NAMALWA (cell line): ENCODE measurements around the gene MANSC4.
A peak's percentile ranks its signal among the peaks of the same experiment; 100 is the strongest.

ENCODE experiments used
- DNase-seq: peaks from one replicate; pipeline ENCODE4 v3.0.0-alpha.2; 2015; ENCODE audit warnings: low spot score

Gene MANSC4

DNA sequence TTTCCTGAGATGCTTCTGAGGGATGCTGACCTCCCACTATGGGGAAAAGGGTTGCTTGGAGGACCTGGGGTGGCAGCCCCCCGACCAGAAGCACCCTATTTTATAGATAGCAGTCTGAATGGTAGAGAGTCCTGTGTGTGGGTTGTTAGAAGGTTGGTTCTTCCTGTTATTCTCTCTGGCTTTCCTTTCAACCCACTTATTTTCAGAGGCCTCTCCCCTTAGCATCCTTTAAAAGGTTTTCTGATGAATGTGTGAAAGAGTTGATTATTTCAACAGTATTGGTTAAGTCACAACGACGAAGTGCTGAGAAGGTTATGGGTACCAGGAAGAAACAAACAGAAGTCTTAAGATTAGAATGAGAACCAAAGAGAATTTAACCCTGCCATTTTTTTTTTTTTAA is 20.8 kb upstream of the MANSC4 start:
- DNase-seq: no peak

DNA sequence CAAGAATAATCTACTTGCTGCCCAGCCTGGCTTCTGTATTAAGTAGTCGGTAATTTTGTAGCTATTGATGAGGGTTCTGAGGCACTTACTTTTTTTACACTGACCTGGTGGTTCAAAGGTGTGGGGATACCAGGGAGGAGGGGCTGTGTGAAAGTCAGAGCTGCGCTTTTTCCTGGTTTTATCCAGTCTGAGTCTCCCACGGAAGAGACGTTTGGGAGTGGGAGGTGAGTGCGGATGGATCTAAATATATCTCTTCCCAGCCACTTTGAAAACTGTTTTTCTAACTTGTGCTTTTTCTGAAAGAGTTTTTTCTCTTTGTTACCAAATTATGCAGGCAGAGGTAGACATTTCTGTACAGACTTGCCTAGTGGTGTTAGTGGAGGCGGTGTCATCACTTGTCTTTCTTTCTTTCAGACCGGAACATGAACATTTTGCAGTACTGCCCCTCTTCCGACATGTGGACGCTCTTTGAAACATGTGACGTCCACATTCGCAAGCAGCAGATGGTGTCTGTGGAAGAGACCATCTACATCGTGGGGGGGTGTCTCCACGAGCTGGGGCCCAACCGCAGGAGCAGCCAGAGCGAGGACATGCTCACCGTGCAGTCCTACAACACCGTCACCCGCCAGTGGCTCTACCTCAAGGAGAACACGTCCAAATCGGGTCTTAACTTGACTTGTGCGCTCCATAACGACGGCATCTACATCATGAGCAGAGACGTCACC is 17.4 kb upstream of the MANSC4 start:
- DNase-seq: no peak

DNA sequence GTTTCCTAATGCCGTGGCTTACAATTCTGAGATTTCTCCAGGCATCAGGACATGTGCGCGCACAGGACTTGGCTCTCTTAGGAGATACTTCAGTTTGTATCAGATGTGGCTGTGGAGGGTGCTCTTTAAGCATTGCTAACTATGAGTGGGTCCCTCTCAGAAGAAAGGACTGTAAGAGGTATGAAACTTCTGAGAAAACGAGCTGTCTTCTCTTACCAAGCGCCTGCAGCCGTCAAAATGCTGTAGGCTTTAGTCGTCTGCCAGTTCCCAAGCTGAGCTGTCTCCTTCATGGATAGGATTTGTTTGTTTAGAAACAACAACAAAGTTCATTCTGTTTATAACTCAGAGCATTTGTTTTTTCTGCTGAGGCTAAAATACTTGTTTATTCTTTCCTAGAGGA is 16.1 kb upstream of the MANSC4 start:
- DNase-seq: no peak

DNA sequence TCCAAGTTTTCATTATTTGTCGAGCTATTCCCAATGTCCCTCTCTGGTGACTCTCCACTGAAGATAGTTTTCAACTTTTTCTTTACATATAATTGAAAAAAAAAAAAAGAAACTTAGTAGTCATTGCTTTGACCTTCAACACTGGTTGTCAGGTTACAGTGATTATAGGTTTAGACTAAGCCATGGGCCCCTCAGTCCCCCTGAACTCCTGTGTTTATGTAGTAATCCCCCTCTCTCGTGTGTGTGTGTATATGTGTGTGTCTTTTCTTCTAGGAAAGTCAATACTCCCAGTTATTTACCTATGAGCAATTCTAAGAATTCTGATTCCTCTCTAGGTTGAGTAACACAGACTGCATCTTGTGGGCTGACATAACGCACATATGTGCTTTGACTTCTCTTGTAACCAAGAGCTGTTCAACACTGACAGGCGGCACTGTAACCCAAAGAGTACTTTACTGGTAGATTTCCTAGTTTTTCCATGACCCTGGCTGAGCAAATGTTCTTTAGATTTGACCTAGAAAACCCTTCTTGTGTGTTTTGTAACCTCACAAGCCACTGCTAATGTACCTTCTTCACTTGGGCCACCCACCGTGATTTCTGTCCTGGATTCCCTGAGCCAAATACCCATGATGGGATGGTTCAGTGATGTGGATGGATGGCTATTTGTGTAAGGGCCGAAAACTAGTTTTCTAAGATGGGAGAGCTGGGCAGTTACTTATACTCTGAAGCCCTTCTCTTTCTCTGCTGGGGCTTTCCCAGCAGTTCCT is 15.0 kb upstream of the MANSC4 start:
- no peak for DNase-seq

DNA sequence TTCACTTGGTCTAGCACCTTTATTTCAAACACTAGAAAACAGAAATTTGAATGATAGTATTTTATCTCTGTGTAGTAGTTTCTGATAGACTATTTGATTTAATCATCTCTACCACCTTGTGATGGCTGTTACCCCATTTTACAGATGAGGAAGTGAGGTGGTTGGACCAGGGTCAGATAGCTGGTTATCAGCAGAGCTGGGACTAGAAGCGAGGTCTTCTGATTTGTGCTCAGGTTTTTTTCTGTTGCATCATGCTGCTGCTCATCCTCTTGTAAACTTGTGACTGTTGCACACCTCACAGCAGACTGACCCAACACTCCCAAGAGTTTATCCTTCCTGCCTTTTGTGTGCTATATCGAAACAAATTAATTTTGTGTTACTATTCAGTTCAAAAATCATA is 10.1 kb upstream of the MANSC4 start:
- DNase-seq: no peak

DNA sequence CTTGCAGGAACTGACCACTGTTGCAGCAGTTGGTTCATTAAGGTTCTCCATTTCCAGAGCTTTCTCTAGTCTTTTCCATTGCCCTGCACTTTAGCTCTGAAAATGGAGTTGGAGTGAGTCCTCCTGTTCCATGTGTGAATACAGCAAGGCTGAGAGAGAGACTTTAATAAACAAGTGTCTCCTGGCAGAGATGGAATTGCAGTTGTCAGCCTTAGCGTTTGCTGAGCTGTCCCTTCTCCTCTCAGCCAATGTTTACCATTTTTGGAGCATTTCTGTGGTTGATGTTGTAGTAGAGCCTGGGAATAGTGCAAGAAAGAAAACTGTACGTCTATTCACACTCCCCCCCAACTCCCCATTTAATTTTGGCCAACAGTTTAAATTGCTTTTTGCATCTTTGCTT is 7.5 kb upstream of the MANSC4 start:
- DNase-seq: no peak

DNA sequence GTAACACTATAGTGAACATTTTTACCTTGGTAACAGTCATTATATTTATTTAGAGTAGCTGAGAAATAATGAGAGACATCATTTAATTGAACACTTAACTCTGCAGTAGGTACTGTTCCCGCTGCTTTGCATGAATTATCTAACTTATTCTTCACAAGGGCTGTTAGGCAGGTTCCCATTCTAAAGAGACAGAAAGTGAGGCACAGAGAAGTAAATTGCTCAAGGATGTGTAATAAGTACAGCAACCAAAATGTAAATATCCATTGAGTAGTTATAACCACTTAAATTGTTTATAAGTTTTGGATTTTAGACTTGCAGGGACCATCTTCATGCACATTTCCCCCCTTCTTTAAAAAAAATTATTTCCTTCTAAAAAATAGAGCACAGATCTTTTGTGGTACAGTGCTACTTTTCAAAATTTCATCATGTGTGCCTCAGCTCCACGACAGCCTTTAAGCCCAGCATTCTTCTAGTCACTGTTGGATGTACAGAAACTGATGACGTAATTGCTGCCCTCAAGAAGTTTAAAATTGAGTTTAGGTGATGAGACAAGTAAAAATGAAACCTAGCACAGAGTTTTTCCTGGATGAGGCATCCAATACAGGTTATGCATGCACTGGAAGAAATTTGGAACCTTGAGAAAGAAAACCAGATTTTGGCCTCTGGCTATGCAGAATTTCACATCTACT is 6.0 kb upstream of the MANSC4 start:
- DNase-seq: no peak

DNA sequence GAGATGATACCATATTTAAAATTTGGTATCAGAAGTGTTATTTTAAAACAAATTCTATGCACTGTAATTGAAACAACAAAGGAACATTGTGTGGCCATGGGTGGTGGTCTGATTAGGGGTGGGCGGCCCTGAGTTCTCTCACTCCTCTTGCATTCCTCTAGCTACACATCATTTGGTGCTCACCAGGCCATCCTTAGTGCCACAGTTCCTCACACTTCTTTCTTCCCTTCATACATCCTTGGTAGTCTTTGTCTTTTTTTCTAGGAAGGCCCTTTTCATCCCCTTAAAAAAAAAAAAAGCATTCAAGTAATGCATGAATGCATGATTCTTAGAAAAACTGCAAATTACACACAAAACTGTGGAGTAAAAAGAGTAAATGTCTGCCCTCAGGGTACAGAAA is 2.4 kb upstream of the MANSC4 start:
- DNase-seq: no peak

DNA sequence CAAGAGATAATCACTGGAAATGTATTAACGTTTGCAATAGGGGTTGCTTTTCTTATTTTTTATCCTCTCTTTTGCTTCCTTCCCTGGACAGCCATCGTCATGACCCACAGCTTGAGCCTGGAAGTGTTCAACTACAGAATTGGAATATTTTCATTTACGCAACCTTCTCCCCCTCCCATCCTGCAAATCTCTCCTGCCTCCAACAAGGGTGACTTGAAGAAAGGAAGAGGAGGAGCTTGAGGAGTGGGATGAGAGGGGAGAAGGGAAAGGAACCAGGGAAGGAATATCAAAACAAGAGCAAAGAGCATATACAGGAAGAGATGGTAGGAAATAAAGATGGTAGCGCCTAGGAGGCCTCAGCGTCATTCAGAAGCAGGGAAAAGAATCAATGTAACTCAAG is 1.6 kb upstream of the MANSC4 start:
- no peak for DNase-seq

DNA sequence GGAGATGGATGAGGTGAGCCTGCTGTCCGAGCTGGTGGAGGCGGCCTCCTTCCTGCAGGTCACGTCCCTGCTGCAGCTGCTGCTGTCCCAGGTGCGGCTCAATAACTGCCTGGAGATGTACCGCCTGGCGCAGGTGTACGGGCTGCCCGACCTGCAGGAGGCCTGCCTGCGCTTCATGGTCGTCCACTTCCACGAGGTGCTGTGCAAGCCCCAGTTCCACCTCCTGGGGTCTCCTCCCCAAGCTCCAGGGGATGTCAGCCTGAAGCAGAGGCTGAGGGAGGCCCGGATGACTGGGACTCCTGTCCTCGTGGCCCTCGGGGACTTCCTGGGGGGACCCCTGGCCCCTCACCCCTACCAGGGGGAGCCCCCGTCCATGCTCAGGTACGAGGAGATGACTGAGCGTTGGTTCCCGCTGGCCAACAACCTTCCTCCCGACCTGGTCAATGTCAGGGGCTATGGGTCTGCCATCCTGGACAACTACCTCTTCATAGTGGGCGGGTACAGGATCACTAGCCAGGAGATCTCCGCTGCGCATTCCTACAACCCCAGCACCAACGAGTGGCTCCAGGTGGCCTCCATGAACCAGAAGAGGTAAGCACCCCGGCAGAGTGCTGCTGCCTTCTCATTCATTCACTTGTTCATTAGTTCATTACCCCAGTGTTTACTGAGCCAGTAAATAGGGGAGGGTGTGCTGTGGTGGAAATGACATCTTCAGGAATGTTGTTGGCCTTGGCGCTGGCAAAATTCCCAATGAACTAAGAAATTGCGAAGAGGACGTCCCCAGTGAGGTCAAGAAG is 774 bp upstream of the MANSC4 start:
- DNase-seq: peak; percentile 49

DNA sequence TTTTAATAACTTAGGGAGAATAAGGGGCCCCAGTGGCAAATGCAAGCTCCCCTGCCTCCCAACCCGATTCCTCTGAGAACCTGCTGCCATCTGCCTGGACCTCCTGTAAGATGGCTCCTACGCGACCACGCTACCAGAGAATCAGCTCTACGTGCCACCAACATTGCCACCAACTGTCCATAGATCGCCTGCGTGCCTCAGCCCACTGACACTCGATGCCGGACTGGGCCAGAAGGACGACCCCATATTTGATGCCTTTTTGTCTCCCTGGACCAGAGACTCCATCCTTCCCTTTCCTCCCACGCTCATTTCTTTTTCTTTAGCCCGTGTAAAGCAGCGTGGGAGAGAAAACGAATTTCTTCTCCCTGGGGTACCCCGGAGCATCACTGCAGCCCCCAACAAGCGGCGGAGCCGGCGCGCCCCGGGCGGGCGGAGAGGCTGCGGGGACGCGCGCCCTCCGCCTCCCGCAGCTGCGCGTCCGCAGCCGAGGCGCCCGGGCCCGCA is 568 bp downstream of the MANSC4 start:
- peak; percentile 55 for DNase-seq

DNA sequence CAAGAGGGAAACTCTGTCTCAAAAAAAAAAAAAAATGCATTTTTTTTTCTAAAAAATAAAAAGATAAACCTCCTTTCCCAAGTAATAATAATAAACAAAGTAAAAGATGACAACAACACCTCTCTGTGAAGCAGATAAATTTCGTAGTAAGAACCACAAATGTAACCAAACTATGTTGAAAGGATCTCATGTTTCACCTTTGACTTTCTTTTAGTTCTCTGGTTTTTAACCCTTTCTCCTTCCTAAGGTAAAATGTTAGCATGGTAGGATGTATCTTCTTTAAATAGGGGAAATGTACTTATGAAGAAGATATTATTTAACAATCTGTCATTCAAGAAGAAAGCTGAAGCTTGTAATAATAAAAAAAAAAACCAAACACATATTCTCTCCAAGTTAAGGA is 1.8 kb downstream of the MANSC4 start:
- no peak for DNase-seq

DNA sequence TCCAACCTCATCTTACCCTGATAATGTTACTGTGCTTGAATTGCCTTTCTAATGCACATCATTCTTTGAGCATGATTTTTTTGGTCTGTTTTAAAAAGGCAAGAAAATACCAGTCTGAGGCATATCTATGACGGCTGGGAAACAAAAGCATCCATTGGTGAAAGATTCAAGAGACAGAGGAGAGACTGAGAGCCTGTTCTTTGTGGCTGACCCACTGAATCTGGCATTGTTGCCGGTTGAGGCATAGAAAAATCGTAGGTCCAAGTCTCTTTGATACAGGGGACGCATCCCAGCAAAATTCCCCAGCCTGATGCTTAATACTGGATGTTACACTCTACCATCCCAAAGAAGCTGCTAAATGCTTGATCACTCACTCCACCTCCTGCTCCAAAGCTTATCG is 2.9 kb downstream of the MANSC4 start:
- DNase-seq: no peak

DNA sequence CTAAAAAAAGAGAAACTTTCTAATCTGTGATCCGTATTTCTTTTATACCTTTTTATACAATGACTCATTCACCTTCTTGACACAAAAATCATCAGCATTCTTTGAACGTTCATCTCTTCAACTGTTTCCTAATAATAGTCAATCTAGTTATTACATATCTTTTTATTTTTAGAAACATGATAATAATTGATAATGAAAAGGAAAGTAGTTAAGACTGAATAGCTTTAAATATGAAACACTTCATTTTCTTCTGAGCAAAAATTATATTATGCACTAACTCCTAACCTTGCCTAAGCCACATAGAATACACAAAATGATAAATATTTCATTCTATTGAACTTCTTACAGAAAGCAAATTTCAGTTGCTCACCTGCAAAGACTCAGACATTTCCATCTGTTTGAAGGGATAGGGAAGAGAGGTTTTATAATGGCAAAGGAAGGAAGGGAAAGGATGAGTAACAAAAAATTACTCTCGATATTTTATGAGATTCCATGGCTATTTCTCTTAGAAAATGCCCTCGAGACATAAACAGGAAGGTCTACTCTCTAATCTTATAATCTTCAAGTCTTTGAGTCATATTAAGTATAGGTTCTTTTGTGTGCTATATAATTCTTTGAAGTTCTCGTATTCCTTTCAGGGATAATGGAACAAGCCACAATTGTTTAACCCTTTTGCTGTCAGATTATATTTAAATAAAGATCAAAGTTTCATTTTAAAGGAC is 7.5 kb downstream of the MANSC4 start:
- no peak for DNase-seq

DNA sequence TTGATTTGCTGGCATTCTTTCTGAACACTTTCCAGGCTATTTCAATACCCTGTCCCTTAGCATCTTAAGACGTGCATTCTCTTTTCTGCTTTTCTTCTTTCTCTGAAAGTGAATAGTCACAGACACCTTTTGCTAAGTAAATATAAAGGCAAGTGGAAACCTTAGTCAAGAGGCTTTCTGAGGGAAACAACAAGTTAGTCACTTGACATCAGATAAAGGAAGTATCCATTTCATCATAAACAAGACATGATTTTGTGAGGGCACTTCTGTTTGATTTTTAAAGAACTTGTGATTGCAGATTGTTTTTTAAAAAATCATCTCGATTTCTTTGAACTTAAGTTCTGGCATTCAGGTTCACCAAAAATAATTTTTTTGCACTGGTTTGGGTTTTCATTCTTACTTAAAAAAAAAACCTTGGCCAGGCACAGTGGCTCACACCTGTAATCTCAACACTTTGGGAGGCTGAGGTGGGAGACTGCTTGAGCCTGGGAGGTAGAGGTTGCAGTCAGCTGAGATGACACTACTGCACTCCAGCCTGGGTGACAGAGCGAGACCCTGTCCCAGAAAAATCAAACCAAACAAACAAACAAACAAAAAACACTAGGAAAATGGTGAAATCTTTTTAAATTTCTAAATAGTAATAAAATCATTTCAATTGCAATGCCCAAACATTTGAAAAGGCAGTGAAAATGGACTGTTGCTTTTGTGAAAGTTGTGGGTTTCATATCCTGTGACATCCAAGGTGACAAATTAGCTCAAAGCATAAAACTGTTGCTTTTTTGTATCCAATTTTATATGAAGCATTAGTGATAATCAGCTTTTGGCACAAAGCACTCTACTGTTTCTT is 8.3 kb downstream of the MANSC4 start:
- no peak for DNase-seq

DNA sequence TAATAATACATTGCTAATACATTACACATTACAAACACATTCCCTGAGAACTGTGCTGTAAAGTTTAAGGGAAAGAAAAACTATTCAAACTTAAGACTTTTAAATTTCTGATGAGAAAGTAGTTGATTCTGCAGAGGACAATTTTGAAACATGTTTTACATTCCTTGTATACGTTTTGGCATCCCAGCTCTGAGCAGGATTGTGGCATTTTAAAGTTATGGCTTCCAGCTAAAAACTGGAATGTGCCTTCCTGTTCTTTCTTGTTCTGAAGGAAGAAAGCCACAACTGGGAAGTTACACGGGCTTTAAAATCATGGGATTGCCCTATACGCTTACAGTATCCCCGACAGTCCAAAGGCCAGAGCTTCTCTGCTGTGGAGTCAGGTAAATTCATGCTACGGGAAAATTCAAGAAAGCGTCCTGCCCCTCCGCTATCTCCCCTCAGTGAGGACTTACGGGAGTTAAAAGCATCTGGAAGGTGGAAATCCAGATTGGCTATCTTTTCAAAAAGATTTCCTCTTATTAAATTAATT is 10.8 kb downstream of the MANSC4 start:
- no peak for DNase-seq

DNA sequence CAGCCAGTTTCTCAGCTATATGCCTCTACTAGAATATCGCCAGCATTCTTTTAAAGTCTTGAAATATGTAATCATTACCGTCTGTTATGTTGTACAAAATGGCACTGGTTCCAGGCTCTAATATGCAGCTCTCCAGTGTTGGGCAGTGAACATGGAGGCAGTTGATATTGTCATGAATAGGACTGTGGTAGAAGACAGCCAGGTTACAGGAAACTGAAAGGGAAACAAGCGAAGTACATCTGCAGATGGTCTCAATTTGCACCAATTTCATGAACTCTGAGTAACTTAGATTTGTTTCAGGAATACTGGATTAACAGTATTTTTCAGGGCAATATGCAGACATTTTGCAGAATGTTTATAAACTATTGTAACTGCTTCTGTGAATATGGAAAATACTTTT is 13.4 kb downstream of the MANSC4 start:
- DNase-seq: no peak

DNA sequence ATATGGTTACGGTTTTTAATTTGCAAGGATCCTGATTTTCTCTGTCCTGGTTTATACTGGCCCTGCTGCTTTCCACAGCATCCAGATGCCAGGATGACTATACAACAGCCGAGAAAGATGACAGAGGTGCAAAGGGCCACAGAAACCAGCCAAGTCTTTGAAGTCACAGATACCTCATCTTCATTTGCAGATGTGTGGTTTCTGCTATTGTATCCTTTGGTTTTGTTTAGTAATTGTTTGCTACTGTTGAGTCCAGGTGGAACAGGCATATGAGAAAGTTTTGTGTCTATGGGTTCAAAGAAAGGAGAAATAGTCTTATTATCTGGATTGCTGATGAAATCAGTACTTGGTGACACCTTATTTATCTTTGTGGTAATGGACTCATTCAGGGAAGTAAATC is 17.3 kb downstream of the MANSC4 start:
- DNase-seq: no peak

DNA sequence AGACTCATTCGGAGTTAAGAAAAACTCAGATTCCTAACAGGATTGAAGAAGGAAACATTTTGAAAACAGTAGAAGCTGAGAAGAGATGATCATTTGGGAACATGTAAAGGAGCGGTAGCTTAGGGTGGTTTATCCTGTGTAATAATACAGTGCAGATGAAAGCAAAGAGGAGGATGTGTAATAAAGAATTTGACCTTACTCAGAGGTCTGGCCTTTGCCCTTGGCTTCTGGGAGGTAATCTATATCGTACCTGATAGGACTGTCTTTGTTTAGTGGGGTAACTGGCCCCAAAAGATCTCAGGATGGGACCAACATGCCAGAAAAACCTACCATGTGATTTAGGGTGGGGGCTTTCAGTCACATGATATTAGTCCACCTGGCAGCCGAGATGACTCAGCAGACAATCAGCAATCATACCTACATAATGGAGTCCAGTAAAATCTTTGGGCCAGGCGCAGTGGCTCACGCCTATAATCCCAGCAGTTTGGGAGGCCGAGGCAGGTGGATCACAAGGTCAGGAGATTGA is 23.3 kb downstream of the MANSC4 start:
- DNase-seq: no peak

DNA sequence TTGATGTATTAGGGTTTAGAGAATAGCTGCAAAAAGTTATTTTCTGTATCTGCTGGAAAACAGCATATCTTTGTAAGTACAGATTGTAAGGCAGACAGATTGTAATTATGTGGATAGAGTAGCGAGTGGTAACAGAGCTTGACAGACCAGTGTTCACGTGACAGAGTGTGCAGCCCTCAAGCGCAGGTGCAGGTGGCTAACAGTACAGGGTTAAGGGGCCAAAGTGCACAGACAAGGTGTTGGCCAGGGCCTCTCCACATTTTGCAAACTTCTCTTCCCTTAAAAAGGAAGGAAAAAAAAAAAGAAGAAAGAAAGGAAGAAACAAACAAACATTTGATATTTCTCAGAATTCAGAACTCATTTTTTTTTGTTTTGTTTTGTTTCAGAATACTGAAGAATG is 25.2 kb downstream of the MANSC4 start:
- DNase-seq: no peak
